IPS DF 4.7 (cell line): Measurements from ENCODE around the gene S1PR3.

Experiments used
- DNase-seq: peaks from one replicate; pipeline ENCODE4 v3.0.0-alpha.2; 2013; ENCODE audit warnings: low spot score; ENCODE audit errors: extremely low read depth

The S1PR3 gene

DNA sequence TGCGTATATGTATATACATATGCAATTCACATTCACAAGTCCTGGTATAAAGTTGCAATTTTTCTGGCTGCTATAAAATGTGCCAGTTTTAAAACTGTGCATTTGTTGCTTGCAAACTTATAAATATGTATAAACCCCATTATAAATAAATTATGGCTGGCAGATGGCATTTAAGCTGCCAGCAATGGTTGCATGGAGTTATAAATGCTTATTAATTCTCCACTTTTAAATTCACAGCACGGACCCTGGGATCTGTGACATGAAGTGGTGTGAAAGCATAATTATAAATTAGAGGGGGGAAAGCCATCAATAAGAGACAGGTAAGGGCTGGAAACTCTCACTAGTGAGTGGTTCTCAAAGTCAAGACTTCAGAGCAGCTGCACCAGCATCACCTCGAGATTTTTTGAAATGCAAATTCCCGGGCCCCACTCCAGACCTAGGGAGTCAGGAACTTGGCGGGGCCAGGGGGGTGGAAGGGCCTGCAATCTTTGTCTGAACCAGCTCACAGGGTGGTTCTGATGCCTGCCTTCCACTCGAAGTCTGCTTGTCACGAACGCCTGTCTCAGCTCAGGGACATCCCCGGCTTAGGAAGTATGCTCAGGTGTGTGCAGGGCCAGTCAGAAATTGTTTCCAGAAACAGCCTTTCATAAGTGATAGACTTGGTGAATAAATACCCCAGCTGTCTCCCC is 16.9 kb downstream of the S1PR3 start:
- no peak for DNase-seq

DNA sequence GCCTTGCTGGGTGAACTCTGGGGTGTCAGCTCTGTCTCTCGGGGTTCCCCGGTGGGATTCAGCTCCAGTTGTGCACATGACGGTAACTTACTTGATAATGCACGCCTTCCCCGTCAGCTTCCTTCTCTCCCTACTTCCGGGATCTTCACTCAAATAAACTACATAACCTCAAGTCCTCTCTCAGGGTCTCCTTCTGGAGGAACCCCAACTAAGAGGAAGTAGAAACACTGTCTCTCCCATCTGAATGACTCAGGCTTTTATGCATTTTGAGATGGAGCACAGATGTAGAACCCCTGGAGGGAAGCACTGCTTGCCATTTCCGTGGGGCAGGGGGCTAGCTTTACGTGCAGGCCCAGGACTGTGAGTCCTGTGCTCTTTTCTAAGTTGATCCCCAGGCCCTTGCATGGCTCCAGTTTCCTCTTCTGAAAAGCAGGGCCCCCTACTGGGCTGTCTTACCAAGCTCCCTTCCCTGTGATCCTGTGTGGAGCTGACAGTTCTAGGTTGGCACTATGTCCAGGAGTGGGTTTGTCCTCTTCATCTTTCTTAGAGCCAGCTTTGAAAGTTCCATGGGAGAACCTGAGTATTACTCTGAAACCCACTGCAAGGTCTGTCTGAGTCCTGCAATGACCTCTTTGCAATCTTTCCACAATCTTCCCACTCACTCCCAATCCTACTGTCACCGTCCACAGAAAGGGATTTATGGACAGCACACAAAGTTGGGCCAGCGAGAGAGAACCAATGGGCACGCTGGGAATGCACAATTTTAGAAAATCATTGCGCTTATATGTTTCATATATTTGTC is 17.7 kb downstream of the S1PR3 start:
- no peak for DNase-seq

DNA sequence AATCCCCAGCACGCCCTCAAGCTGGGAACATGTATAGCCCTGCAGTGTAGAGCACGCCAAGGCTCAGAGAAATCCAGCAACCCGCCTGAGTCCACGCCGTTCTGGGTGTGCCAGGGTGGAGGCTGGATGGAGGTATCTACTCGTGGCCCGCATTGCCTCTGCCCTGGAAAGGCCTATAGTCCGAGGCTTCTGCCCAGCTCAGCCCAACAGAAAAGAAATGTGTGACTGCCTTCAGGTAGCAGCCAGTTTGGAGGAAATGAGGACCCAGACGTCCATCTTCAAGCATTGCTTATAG is 18.2 kb downstream of the S1PR3 start:
- no peak for DNase-seq

- DNase-seq: no peak
Observed at GRCh38 chr9:89010056-89010455, 18.8 kb downstream of the S1PR3 start.

GRCh38 chr9:89010526-89011111 is 19.4 kb downstream of the S1PR3 start:
- DNase-seq: no peak

- DNase-seq: no peak
Observed at GRCh38 chr9:89011683-89012082, 20.4 kb downstream of the S1PR3 start.

DNA sequence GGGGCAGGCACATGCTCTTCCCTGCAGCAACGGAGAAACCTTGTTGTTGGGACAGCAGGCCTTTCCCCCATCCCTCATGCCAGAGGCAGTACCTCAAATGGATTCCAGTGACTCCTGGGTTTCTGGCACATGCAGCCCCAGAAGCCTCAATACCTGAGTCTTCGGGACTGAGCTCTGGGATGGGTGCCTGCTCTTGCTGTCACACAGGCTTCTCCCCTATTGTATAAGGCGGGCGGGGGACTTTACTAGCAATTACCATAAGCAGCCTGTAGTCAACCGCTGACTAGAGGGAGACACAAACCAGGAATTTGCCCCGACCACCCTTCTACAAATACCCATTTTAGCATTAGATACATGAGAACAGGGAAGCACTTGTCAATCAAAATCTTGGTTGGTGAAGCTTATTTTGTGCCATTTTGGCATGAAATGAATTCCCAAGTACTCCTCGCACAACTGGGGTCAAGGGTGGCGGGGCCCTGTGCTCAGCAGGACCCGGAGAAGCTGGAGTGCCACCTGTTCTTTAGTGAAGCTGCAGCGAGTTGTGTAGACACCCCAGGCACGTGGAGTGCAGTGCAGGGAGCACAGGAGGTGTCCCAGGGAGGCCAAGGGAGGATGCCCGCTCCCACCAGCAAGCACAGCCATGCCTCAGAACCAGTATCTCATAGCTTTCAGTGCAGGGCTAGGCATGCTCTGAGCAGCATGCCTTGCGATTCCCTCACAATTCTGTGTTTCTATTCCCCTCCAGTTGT is 21.2 kb downstream of the S1PR3 start:
- no peak for DNase-seq

DNA sequence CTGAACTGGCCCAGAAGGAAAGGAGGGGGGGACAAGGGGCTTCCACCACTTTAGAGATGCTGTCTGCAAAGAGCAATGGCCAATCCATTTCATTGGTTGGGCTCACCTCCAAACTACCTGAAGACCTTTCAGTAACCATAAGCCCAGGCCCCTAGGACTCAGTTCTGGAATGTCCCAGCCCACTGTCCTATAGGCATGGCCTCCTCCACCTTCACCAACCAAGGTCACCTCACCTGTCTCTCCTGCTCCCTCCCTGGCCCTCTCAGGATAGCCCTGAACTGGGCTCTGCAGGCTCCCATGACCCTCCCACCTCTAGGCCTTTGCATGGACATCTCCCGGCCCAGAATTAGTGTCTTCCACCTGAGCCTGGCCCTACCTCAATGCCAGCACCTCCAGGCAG is 22.4 kb downstream of the S1PR3 start:
- DNase-seq: no peak

GRCh38 chr9:89014153-89014552 is 22.9 kb downstream of the S1PR3 start:
- DNase-seq: no peak

- DNase-seq: no peak
Observed at GRCh38 chr9:89015336-89015735, 24.1 kb downstream of the S1PR3 start.

GRCh38 chr9:89020754-89021153 is 29.5 kb downstream of the S1PR3 start:
- DNase-seq: no peak

- no peak for DNase-seq
Observed at GRCh38 chr9:89021154-89021803, 30.0 kb downstream of the S1PR3 start.

DNA sequence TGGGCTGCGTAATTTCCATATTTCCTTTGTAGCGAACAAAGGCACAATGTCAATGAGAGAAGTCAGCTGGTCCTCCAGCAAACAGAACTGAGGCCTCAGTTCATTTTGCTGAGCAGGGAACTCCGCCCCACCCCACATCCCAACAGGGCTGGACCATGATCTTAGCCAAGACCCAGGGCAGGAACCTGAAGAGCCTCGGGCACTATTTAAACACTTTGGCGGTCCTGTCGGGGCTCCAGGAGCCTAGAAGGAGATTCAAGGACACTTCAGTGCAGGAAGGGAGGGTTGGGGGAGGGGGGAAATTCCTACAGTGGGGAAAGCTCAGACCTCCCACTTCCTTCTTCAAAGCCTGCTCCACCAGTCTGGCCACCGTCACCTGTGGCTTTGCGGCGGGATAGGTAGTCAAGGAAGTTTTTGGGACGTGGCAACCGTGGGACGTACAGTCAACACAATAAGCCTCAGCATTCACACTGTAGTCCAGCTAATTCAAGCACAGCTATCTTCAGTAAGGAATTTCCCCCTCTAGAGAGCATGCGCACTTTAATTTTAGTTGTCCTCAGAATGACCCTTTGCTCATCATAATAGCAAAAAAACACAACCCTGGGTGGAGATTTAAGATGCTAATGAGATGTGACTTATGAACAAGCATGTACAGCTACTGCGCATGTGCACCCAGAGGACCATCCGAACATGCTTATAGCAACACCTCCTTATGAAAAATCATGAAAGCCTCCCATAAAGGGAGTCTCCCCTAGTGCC is 30.9 kb downstream of the S1PR3 start:
- DNase-seq: no peak

DNA sequence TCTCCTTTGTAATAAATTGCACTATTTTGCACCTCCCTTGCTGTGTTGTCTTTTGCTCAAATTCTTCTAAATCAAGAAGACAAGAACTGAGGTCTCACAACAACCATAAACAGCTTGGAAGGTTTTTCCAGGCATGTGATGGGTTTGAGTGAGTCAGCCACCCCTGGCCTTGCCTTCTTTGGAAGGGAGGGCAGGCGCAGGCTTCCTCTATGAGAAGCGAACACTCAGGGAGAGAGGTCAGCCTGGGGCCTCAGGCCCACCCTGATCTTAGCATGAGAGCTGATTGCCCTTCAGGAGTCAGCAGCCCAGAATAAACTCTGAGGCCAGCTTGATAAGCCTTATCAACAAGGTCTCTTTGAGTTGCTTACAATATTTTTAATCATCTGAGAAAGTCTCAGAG is 31.6 kb downstream of the S1PR3 start:
- DNase-seq: no peak

DNA sequence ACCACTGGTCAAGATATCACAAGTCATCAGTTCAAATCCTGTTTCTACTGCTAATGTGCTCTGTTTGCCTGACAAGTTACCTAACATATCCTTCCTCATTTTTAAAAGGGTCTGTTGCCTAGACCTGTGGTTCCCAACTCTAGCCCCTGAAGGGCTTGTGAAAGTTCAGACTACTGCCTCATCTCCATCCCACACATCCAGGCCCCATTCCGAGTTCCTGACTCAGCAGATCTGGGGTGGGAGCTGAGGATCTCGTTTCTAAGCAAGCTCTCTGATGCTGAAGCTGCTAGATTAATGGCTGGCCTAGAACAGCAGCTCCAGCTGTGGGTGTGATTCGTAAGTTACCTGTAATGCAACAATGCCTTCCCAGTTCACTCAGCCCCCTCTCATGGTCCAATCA is 32.5 kb downstream of the S1PR3 start:
- DNase-seq: no peak

DNA sequence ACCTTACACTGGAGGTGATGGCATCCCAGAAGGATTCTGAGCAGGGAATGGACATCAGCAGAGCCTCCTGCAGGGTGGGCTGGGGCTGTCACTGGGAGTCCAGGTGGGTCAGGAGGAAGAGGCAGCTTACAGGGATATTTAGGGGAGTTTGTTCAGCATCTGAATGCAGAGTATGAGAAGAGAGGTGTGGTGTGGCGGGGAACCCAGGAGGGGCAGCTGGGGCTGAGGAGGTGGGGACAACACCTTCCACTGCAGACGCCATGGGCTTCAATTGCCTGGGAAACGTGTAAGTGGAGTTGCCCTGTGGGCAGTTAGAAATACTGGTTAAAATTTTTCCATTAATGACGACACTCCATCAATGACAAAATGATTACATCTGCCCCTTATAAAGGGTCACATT is 33.5 kb downstream of the S1PR3 start:
- DNase-seq: no peak

GRCh38 chr9:89025553-89025952 is 34.3 kb downstream of the S1PR3 start:
- DNase-seq: no peak

GRCh38 chr9:89026876-89027275 is 35.6 kb downstream of the S1PR3 start:
- DNase-seq: no peak

GRCh38 chr9:89029788-89030187 is 38.5 kb downstream of the S1PR3 start:
- DNase-seq: no peak

- no peak for DNase-seq
Observed at GRCh38 chr9:89032173-89032572, 40.9 kb downstream of the S1PR3 start.

DNA sequence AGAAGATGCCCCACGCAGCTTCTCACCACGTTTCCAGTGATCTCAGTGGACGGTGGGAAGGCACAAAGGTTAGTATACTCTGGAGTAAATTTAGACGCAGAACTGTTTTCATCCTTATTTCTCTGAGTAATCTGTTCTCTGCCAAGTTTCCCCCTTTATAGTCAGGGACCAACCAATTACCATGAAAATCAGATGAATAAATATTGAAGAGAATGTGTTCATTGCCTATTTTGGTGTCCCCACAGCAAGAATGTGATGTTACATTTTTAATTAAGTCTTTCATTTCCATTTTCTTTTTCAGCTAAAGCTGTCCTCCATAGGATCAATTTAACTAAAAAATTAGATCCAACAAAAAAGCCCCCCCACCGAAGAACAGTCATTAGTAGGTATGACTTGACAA is 41.4 kb downstream of the S1PR3 start:
- no peak for DNase-seq
